Measurements from ENCODE around the gene PCNT.

Gene PCNT

GRCh38 chr21:46483300-46484295 lies 159.6 kb downstream of the PCNT start:
- no peak for DNase-seq (ENCODE audit: low read depth in 2 of 2)

DNA sequence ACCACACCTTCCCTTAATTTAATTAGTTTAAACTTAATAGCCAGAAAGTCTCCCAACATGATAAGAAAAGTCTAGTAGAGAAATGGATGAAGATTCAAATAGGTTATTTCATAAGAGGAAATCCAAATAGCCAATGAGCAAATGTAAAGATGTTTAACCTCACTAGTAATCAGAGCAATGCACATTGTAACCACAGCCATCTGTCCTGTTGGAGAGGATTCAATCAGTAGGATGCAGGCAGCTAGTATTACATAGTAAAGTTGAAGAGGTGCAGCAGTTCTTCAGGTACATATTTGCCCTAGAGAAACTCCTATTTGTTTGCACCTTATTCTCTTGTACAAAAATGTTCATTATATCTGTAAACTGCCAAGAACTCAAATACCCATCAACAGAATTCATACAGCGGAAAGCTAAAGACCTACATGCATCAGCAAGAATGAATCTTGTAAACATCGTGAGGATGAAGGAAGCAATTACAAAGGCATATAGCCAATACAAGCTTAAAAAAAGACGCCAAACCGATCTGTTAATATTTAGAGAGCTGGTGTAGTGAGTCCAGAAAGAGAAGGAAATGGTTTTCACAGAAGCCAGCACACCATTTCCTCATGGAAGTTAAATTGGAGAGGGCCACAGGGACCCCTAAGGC lies 162.6 kb downstream of the PCNT start:
- no peak for DNase-seq (ENCODE audit: low read depth in 2 of 2)

GRCh38 chr21:46489162-46489663 lies 165.3 kb downstream of the PCNT start:
- DNase-seq (ENCODE audit: low read depth in 2 of 2), result no peak

DNA sequence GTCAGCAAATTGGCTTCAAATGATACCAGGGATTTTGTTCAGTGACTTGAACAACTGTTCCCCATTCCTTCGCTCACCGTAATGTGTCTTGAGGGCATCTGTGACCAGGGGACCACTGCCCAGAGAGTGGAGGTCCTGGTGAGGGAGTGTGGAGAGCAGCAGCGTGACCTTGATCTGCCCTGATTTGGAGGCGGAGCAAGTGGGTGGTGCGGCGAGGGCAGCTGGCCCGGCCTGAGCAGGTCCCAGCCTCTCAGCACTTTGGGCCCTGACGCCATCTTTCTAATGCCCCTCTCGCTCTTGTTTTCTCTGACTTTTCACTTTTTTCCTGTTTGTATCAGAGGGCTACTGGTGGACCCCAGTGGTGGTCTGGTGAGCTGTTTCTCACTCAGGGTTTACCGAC lies 165.8 kb downstream of the PCNT start:
- no peak for DNase-seq (ENCODE audit: low read depth in 2 of 2)

GRCh38 chr21:46491553-46491952 lies 167.6 kb downstream of the PCNT start:
- no peak for DNase-seq (ENCODE audit: low read depth in 2 of 2)

DNA sequence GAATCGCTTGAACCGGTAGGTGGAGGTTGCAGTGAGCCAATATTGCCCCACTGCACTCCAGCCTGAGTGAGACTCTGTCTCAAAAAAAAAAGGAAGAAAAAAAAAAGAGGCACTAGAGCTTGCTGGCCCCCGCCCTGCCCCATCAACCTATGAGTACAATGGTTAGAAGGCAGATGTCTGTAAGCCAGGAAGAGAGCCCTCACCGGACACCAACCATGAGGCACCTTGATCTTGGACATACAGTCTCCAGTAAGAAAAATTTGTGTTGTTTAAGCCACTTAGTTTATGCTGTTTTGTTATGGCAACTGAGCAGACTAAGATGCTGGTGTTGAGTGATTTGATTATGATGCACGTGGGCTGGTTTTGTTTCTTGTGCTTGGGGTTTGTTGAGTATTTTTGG lies 168.9 kb downstream of the PCNT start:
- no peak for DNase-seq (ENCODE audit: low read depth in 2 of 2)

DNA sequence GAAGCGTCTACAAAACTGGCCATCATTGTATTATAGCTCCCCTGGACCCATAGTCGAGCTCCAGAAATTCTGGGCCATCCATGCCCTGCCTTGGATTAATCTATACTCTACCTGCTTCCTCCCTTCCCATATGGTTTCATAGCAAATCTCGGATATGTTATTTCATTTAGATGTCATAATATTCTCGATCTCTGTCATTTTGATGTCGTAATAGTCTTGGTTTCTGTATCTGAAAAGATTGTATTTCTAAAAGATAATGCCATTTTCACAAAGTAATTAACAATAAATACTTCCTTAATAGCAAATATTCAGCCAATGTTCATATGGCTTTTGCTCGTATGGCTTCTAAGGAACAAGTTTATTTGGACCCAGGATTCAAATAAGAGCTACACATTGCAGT lies 169.9 kb downstream of the PCNT start:
- no peak for DNase-seq (ENCODE audit: low read depth in 2 of 2)

All from stimulated activated CD8-positive, alpha-beta memory T cell treated with anti-CD3 and anti-CD28 coated beads, Interleukin-2, amount 100 ng/mL, for 1 hour (primary cell).